Activated T-cell treated with anti-CD3 and anti-CD28 coated beads, Interleukin-2, amount 50 U/mL, for 4 hours (primary cell): Measurements from ENCODE around the gene PIGM. TPM values are rescaled to one million over a fixed set of nuclear protein-coding genes. Genes with fewer than 3 reads are reported as not detected.

Source experiments
- ATAC-seq, 2 donors: fragments of 200-7000 bp; cut with Tn5 transposase; one replicate each; pipeline ENCODE4 v1.10.0; 2021
- DNase-seq: peaks from one replicate; pipeline ENCODE4 v3.0.0-alpha.2; 2020
- H3K27me3 Mint-ChIP-seq: one replicate; pipeline ENCODE4 v1.8.0; 2021; ENCODE audit warnings: low read depth, mixed read lengths
- H3K36me3 Mint-ChIP-seq: one replicate; pipeline ENCODE4 v1.8.0; 2022; ENCODE audit warnings: mixed read lengths; ENCODE audit not compliant: insufficient read depth
- H3K4me1 Mint-ChIP-seq: one replicate; pipeline ENCODE4 v1.8.0; 2021; ENCODE audit warnings: low read depth, mixed read lengths
- H3K4me3 Mint-ChIP-seq: one replicate; pipeline ENCODE4 v1.8.0; 2021; ENCODE audit warnings: mild to moderate bottlenecking, moderate library complexity, mixed read lengths
- H3K9me3 Mint-ChIP-seq: one replicate; pipeline ENCODE4 v1.8.0; 2021; ENCODE audit warnings: mixed read lengths
- total RNA-seq, 3 donors: library from RNA; stranded (reverse); gene quantifications; one replicate each; pipeline ENCODE4 v1.2.1, GENCODE V29; 2021

Gene PIGM
- 1 to 10 TPM; 4.1 to 5.7 (median 4.5) TPM for total RNA-seq

GRCh38 chr1:160031365-160032164 is at the start of gene PIGM:
TSS of gene PIGM (minus strand) at chr1:160031990. CDS start at chr1:160031739, 251 bp downstream.
- peaks cover 4% of the 10 kb centered on the region for H3K36me3 Mint-ChIP-seq
- no peaks in the 10 kb centered on the region for H3K27me3 Mint-ChIP-seq
- peaks cover 38% of the 10 kb centered on the region for H3K4me1 Mint-ChIP-seq
- ATAC-seq, result peak; percentile 98
- H3K9me3 Mint-ChIP-seq, result no peaks in the 10 kb centered on the region
- H3K4me3 Mint-ChIP-seq, result peak within 1 kb of the TSS; percentile 98
- DNase-seq, result peak; percentile 89

- DNase-seq (no peak), ATAC-seq (no peak)
- no peaks in the 10 kb centered on the region for H3K36me3 Mint-ChIP-seq
- H3K4me3 Mint-ChIP-seq, result no peak within 1 kb of the TSS
- H3K9me3 Mint-ChIP-seq, result no peaks in the 10 kb centered on the region
- peaks cover 58% of the 10 kb centered on the region for H3K27me3 Mint-ChIP-seq
- peaks cover 15% of the 10 kb centered on the region for H3K4me1 Mint-ChIP-seq
Observed at GRCh38 chr1:160081261-160081936, 49.6 kb upstream of the PIGM start, which contains the start of gene KCNJ9. TSS of gene KCNJ9 (plus strand) at chr1:160081538. CDS start at chr1:160084031, 2,493 bp downstream.

- H3K27me3 Mint-ChIP-seq, result peaks cover 64% of the 10 kb centered on the region
- no peak for DNase-seq
- ATAC-seq, result peak in 1 of 2 donors; percentile 11
- peaks cover 14% of the 10 kb centered on the region for H3K4me1 Mint-ChIP-seq
- no peaks in the 10 kb centered on the region for H3K36me3 Mint-ChIP-seq
- H3K9me3 Mint-ChIP-seq, result no peaks in the 10 kb centered on the region
- H3K4me3 Mint-ChIP-seq, result no peak overlapping the region
Observed at GRCh38 chr1:160080381-160081100, 48.8 kb upstream of the PIGM start.

GRCh38 chr1:160079448-160079847 is 47.7 kb upstream of the PIGM start:
- no peak overlapping the region for H3K4me3 Mint-ChIP-seq
- peaks cover 12% of the 10 kb centered on the region for H3K4me1 Mint-ChIP-seq
- H3K27me3 Mint-ChIP-seq, result peaks cover 65% of the 10 kb centered on the region
- DNase-seq, result no peak
- H3K36me3 Mint-ChIP-seq, result no peaks in the 10 kb centered on the region
- no peak for ATAC-seq
- no peaks in the 10 kb centered on the region for H3K9me3 Mint-ChIP-seq

- peak; percentile 86 for ATAC-seq
- peaks cover 66% of the 10 kb centered on the region for H3K27me3 Mint-ChIP-seq
Observed at GRCh38 chr1:160078512-160079195, 46.9 kb upstream of the PIGM start.

GRCh38 chr1:160077486-160077885 is 45.7 kb upstream of the PIGM start:
- no peak for DNase-seq
- Mint-ChIP-seq H3K4me3 (no peak overlapping the region), H3K36me3 (no peaks in the 10 kb centered on the region), H3K4me1 (peaks cover 5% of the 10 kb centered on the region), H3K9me3 (no peaks in the 10 kb centered on the region), H3K27me3 (peaks cover 59% of the 10 kb centered on the region)
- no peak for ATAC-seq

More at GRCh38 chr1:160078512-160079195, 46.9 kb upstream of the PIGM start:
- Mint-ChIP-seq H3K4me3 (no peak overlapping the region), H3K4me1 (peaks cover 8% of the 10 kb centered on the region), H3K9me3 (no peaks in the 10 kb centered on the region), H3K36me3 (no peaks in the 10 kb centered on the region)
- DNase-seq, result peak; percentile 48

GRCh38 chr1:160076295-160076694 is 44.5 kb upstream of the PIGM start:
- ATAC-seq, result no peak
- Mint-ChIP-seq H3K4me1 (peaks cover 5% of the 10 kb centered on the region), H3K9me3 (no peaks in the 10 kb centered on the region), H3K4me3 (no peak overlapping the region), H3K27me3 (peaks cover 57% of the 10 kb centered on the region), H3K36me3 (no peaks in the 10 kb centered on the region)
- DNase-seq, result no peak

- Mint-ChIP-seq H3K27me3 (peaks cover 54% of the 10 kb centered on the region), H3K4me3 (no peak overlapping the region), H3K4me1 (peaks cover 5% of the 10 kb centered on the region), H3K36me3 (no peaks in the 10 kb centered on the region), H3K9me3 (no peaks in the 10 kb centered on the region)
- no peak for DNase-seq
- no peak for ATAC-seq
Observed at GRCh38 chr1:160075836-160076235, 44.0 kb upstream of the PIGM start.

- Mint-ChIP-seq H3K4me1 (peaks cover 8% of the 10 kb centered on the region), H3K4me3 (no peak overlapping the region), H3K9me3 (no peaks in the 10 kb centered on the region), H3K36me3 (no peaks in the 10 kb centered on the region), H3K27me3 (peaks cover 51% of the 10 kb centered on the region)
- ATAC-seq, result no peak
- DNase-seq, result no peak
Observed at GRCh38 chr1:160074865-160075264, 43.1 kb upstream of the PIGM start.

- no peak for ATAC-seq
- H3K36me3 Mint-ChIP-seq, result no peaks in the 10 kb centered on the region
- H3K4me1 Mint-ChIP-seq, result peaks cover 10% of the 10 kb centered on the region
- peaks cover 41% of the 10 kb centered on the region for H3K27me3 Mint-ChIP-seq
- H3K4me3 Mint-ChIP-seq, result no peak overlapping the region
- H3K9me3 Mint-ChIP-seq, result no peaks in the 10 kb centered on the region
- no peak for DNase-seq
Observed at GRCh38 chr1:160071289-160071688, 39.5 kb upstream of the PIGM start.

- Mint-ChIP-seq H3K36me3 (no peaks in the 10 kb centered on the region), H3K4me1 (peaks cover 10% of the 10 kb centered on the region), H3K27me3 (peaks cover 36% of the 10 kb centered on the region)
Observed at GRCh38 chr1:160070243-160071163, 38.7 kb upstream of the PIGM start.

GRCh38 chr1:160069460-160070231 is 37.9 kb upstream of the PIGM start, which contains the start of gene KCNJ10:
TSS of gene KCNJ10 (minus strand) at chr1:160070160. CDS start at chr1:160042532, 27,628 bp downstream.
- Mint-ChIP-seq H3K27me3 (peaks cover 36% of the 10 kb centered on the region), H3K9me3 (no peaks in the 10 kb centered on the region), H3K4me3 (peak within 1 kb of the TSS; percentile 84), H3K36me3 (no peaks in the 10 kb centered on the region), H3K4me1 (peaks cover 10% of the 10 kb centered on the region)
- DNase-seq (no peak), ATAC-seq (peak; percentile 3)

More at GRCh38 chr1:160070243-160071163, 38.7 kb upstream of the PIGM start:
- no peaks in the 10 kb centered on the region for H3K9me3 Mint-ChIP-seq
- peak overlapping the region; percentile 84 for H3K4me3 Mint-ChIP-seq
- peak; percentile 90 to 92 for ATAC-seq
- DNase-seq, result peak; percentile 67
